AG08396 (cell line): ENCODE measurements around the gene JPT1.
"Not testable (repeated sequence)": the region's sequence is repeated elsewhere in the genome, so short reads cannot be mapped to it uniquely, and the experiment has no call there.

Source experiments
- DNase-seq: peaks from one replicate; pipeline ENCODE4 v3.0.0; 2012; ENCODE audit warnings: low spot score, mixed read lengths

JPT1 gene, protein sequence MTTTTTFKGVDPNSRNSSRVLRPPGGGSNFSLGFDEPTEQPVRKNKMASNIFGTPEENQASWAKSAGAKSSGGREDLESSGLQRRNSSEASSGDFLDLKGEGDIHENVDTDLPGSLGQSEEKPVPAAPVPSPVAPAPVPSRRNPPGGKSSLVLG

DNA sequence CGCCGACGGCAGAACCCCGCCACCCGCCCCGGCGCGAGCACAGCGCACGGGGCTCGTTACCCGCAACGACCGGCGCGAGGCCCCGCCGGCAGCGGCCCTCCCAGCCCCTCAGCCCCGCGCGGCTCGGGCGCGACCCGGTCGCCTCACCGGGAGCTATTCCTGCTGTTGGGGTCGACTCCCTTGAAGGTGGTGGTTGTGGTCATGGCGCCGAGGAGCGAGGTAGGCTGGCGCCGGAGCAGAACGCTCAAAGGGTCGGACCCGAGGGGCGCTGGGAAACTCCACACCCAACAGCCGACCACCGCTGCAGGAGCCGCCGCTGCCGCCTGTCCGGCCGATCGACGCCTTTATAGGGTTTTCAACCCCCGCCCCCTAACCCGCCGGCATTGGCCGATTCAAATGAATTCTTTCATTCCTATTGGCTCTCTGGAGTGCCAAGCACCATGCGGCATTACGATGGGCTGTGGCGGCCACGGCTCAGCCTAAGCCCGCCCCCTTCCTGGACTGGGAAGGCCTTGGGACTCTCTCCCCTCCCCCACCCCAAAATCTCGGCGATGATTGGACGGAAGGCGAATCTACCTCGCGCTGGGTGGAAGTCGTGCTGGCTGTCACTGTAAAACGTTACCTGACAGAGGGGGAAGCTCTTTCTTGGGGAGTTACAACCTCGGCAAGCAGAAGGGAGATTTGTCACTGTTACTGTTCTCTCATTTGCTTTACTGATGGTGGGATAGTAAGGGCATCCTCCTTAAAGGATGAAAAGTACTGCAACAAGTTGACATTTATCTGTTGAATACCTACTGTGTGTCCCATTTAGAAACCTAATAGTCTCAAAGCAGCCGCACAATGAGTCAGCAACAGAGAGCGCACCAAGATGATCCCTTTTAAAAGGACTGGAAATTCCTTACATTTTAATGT is at the start of gene JPT1:
JPT1 (minus strand) TSS at position 318 of the 912 bp plus-strand sequence; CDS start at position 203, 115 bp downstream.
- peak; percentile 98 for DNase-seq

GRCh38 chr17:75199886-75200618 is 45.7 kb upstream of the JPT1 start:
- DNase-seq: no peak

DNA sequence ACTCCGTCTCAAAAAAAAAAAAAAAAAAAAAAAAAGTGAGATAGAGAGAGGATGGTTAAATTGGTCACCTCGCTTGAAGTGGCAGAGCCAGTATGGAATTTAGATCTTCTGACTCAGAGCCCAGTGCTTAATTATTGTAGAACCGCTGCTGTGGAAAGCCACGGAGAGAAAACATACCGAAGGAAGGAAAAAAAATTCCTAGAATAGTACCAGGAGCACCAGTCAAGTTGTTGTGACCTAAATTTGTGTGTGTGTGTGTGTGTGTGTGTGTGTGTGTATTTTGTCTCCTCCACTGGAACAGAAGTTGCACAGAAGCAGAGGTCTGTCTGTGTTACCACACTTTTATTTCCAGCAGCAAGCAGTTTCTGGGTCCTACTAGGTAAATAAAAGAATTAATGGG is 40.6 kb upstream of the JPT1 start:
- no peak for DNase-seq

DNA sequence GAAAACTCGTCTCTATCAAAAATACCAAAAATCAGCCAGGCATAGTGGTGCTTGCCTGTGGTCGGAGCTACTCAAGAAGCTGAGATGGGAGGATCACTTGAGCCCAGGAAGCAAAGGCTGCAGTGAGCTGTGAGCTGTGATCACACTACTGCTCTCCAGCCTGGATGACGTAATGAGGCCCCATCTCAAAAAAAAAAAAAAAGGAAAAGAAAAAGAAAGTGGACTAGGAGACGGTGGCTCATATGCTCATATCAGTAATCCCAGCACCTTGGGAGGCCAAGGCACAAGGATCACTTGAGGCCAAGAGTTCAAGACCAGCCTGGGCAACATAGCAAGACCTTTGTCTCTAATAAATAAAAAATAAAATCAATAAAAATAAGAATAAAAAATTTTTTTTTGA is 37.3 kb upstream of the JPT1 start:
- no peak for DNase-seq

DNA sequence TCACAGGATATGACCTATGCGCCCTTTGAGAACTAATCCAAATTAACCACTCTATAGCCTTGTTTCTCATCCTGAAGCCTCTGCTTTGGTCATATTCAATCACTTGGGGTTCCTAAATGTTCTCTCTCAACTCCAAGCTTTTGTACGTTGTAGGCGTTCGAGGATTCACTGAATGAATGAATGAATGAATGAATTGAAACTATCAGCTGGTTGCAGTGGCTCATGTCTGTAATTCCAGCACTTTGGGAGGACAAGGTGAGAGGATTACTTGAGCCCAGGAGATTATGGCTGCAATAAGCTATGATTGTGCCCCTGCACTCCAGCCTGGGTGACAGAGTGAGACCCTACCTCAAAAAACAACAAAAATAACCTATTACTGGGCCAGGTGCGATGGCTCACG is 34.3 kb upstream of the JPT1 start:
- no peak for DNase-seq

GRCh38 chr17:75183999-75184884 is 29.9 kb upstream of the JPT1 start:
- DNase-seq: no peak

- peak; percentile 100 for DNase-seq
Measured at GRCh38 chr17:75182569-75183436, 28.5 kb upstream of the JPT1 start, which contains the start of gene SUMO2. Gene SUMO2, minus strand, starts transcription at chr17:75182959. Its CDS starts 125 bp downstream, at chr17:75182834.

- DNase-seq: no peak
Measured at GRCh38 chr17:75182319-75182568, 27.9 kb upstream of the JPT1 start.

DNA sequence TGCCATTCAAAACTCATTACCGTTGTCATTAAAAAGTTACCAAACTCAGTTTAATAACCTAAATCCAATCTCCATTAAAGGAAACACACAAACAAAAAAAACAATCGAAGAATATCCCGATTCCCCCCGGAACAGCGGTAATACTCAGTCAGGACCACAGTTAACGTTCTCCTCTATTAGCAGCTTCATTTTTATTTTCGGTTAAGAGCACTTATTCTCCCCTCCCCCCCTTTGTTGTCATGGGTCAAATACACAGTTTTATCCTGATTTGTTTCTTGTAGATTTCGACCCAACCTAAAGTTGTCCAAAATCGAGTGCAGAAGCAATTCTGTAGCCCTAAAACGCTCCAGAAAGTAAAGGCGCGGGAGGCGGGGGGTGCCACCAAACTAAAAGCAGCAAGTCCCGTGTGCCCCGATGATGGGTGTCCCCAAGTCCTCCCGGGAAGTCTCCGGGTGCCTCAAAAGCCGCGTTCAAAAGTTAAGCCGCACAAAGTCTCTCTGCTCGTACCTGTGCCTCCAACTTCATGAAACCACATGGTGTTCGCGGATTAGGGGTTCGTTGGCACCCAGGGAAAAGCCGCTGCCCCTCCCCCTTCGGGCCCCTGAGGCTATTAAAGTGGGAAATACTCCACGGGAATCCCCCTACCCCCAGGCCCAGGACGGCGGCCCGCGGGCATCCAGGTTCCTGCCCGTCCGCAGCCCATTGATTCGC is 27.5 kb upstream of the JPT1 start:
- peak; percentile 28 for DNase-seq

DNA sequence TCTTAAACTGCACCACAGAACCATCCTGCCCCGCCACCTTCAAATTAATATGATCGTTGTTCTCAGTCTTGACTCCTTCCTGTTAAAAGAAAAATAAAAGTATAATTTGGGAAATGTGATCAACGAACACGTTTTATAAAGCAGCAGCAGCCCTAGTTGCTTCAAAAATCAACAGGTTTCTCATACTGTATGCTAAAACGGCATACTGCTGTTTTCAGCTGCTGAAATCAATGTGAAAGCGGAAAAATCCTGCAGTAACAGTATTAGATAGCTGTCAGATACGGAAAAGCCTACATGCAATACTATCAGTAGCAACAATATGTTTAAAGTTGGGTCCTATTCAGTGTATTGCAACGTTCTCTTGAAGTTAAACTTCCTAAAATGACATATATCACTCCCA is 26.8 kb upstream of the JPT1 start:
- DNase-seq: no peak

DNA sequence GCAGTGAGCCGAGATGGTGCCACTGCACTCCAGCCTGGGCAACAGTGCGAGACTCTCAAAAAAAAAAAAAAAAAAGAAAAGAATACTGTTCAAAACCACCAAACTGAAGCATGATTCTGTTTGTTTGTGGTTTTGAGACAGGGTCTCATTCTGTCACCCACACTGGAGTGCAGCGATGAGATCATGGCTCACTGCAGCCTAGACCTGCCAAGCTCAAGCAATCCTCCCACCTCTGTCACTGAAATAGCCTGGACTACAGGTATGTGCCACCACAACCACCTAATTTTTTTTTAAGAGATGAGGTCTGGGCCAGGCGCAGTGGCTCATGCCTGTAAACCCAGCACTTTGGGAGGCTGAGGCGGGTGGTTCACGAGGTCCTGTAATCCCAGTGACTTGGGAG is 24.1 kb upstream of the JPT1 start:
- no peak for DNase-seq

DNA sequence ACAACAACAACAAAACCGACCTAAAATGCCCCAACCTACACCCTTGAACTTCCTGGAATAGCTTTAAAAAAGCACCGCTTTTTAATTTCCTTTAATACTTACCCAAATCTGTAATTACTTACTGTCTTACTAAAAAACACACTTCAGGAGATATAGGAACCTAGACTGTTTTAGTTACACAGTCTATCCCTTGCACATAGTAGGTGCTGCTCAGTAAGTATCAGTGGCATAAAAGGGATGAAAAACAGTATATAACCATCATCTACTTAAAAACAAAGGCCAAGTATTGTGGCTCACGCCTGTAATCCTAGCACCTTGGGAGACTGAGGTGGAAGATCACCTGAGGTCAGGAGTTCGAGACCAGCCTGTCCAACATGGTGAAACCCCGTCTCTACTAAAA is 22.3 kb upstream of the JPT1 start:
- no peak for DNase-seq

DNA sequence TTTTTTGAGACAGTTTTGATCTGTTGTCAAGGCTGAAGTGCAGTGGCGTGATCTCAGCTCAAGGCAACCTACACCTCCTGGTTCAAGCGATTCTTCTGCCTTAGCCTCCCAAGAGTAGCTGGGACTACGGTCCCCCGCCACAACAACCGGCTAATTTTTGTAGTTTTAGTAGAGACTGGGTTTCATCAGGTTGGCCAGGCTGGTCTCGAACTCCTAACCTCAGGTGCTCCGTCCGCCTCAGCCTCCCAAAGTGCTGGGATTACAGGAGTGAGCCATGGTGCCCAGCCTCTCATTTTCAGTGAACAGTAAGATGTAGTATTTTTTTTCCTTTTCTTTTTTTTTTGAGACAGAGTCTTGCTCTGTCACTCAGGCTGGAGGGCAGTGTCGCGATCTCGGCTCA is 20.7 kb upstream of the JPT1 start:
- no peak for DNase-seq

- DNase-seq: no peak
Measured at GRCh38 chr17:75173526-75173925, 19.2 kb upstream of the JPT1 start.

DNA sequence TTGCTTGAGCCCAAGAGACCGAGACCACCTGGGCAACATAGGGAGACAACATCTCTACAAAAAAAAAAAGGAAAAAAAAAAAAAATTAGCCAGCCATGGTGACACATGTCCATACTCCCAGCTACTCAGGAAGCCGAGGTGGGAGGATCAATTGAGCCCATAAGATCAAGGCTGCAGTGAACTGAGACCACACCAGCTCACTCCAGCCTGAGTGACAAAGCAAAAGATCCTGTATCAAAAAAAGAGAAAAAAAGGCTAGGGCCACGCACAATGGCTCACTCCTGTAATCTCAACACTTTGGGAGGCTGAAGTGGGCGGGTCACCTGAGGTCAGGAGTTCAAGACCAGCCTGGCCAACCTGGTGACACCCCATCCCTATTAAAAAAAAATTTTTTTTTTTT is 14.7 kb upstream of the JPT1 start:
- DNase-seq: no peak

DNA sequence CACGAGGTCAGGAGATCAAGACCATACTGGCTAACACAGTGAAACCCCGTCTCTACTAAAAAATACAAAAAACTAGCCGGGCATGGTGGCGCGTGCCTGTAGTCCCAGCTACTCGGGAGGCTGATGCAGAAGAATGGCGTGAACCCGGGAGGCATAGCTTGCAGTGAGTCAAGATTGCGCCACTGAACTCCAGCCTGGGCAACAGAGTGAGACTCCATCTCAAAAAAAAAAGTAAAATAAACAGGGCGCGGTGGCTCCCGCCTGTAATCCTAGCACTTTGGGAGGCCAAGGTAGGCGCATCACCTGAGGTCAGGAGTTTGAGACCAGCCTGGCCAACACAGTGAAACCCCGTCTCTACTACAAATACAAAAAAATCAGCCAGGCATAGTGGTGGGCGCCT is 10.3 kb upstream of the JPT1 start:
- DNase-seq: not testable (repeated sequence)

DNA sequence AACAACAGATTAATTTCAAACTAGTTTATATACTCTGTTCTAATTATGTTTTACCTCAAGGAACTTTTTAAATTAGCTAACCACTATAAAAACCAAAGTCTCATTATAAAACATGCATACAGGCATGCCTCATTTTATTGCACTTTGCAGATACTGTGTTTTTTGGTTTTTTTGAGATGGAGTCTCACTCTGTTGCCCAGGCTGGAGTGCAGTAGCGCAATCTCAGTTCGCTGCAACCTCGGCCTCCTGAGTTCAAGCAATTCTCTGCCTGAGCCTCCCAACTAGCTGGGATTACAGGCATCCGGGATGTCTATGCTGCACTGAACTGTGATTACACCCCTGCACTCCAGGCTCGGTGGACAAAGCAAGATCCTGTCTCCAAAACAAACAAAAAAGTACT is 8.8 kb upstream of the JPT1 start:
- no peak for DNase-seq

DNA sequence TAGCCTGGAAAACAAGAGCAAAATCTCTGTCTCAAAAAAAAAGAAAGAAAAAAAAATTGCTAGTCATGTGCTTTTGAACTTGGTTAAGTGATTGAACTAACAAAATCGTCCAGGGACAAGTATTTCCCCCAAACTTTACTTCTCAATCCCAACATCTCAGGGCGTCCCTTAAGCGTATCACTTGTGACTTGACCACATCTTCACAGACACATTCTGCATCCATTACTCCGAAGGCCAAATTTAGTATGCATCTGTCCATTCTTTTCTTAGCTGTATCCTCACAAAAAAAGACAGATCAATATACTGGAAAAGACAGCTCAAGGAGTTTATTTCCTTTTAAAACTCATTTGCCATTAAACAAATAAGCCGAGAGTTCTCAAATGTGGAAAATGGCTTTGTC is 5.9 kb upstream of the JPT1 start:
- no peak for DNase-seq

GRCh38 chr17:75159196-75160031 is 5.1 kb upstream of the JPT1 start:
- DNase-seq: no peak

- DNase-seq: not testable (repeated sequence)
Measured at GRCh38 chr17:75158480-75158879, 4.2 kb upstream of the JPT1 start.
